NCI-H187 treated with DMSO at 0.1 percent for 48 hours (cell line): ENCODE results near the gene ZNF524.

Experiments
- DNase-seq: peaks from one replicate; lab custom pipeline; 2025; lab: John Stamatoyannopoulos, UW

ZNF524 gene

GRCh38 chr19:55602104-55603001 lies 2.3 kb downstream of the ZNF524 start:
- DNase-seq, result no peak

- DNase-seq, result no peak
Measured at GRCh38 chr19:55603115-55603514, 3.0 kb downstream of the ZNF524 start.

GRCh38 chr19:55603581-55604292 lies 3.6 kb downstream of the ZNF524 start:
- no peak for DNase-seq

GRCh38 chr19:55605207-55605636 lies 5.1 kb downstream of the ZNF524 start:
- DNase-seq, result peak; percentile 88

DNA sequence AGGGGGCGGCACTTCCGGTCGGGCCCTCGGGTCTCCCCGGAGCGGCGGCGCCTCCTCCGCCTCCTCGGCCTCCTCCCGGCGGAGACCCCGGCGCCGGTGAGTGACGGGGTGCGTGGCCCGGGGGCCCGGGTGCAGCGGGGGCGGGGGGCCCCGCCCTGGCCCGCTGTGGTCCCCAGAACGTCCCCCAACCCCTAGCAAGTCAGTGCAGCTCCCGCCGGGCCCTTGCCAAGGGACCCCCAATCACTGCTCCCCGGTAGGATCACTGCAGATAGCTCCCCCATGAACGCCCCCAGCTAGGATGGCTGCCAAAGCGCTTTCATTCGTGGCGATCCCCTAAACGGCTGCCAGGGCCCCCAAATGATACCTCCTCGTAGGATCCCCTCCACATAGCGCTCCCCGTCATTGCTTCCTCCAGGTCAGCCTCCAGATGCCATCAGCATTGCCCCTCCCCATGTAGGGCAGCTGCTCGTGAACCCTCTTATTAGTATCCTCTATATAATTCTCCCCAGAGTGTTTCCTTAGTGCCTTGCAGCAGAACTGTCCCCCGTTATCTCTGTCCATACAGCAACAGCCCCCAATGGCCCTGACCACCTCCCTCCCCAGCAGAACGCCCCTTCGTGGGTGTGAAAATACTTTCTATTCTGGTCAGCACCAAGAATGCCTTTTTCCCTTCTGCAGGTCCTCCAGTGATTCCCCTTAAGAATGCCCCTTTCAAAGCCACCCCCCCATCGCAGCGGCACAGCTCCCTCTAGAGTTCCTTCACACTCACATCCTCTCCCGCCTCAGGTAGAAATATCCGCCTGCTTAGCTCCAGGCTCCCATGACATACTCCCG lies 5.8 kb downstream of the ZNF524 start, which contains the start of gene ZNF865:
Gene ZNF865 (plus strand): TSS at position 11 of the 834 bp plus-strand sequence. CDS start 7,972 bp downstream, outside the sequence.
- DNase-seq, result peak; percentile 15

DNA sequence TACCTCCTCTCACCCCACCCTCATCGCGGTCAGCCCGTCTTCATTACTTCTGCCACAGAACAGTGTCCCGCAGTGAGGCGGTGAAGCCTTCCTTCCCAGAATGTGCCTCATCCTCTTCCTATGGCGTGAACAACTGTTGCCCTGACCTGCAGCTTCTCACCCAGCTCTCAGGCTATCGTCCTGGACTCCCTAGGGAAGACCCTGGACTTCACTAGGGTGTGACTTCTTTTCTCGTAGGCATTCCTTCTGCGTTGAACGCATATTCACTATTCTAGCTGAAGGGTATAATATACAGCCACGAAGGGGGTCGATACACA lies 6.3 kb downstream of the ZNF524 start:
- DNase-seq, result no peak

DNA sequence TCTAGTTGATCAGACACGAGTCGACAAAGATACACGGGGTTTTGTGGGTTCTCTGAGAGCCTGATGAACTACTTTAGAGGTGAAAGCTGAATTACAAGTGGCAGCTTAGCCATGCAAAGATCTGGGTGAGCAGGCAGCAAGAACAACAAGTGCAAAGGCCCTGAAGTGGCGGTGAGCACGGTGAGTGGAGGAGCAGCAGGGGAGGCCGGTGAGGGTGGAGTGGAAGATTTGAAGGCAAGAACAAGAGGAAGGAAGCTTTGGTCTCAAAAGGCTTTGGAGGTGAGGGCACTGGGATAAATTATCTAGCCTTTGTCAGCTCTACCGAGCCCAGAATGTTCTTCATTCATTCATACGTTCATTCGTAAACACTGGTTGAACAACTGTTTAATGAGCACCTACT lies 6.7 kb downstream of the ZNF524 start:
- DNase-seq, result no peak

GRCh38 chr19:55609326-55609725 lies 9.2 kb downstream of the ZNF524 start:
- no peak for DNase-seq

- no peak for DNase-seq
Measured at GRCh38 chr19:55611300-55611982, 11.4 kb downstream of the ZNF524 start.

- DNase-seq, result no peak
Measured at GRCh38 chr19:55611983-55612645, 12.0 kb downstream of the ZNF524 start.

GRCh38 chr19:55613396-55613795 lies 13.3 kb downstream of the ZNF524 start:
- DNase-seq, result no peak

- DNase-seq, result no peak
Measured at GRCh38 chr19:55613930-55614710, 14.0 kb downstream of the ZNF524 start.

GRCh38 chr19:55614711-55615542 lies 14.8 kb downstream of the ZNF524 start:
- no peak for DNase-seq

GRCh38 chr19:55615543-55616394 lies 15.7 kb downstream of the ZNF524 start:
- DNase-seq, result no peak

DNA sequence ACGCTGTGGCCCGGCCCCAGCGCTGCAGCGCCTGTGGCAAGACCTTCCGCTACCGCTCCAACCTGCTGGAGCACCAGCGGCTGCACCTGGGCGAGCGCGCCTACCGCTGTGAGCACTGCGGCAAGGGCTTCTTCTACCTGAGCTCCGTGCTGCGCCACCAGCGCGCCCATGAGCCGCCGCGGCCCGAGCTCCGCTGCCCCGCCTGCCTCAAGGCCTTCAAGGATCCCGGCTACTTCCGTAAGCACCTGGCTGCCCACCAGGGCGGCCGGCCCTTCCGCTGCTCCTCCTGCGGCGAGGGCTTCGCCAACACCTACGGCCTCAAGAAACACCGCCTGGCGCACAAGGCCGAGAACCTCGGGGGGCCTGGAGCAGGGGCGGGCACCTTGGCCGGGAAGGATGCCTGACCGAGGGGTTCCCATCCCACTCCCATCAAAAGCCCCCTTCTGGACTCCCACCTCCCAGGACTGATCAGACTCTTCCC lies 16.3 kb downstream of the ZNF524 start:
- no peak for DNase-seq

- DNase-seq, result no peak
Measured at GRCh38 chr19:55617426-55617825, 17.3 kb downstream of the ZNF524 start.

DNA sequence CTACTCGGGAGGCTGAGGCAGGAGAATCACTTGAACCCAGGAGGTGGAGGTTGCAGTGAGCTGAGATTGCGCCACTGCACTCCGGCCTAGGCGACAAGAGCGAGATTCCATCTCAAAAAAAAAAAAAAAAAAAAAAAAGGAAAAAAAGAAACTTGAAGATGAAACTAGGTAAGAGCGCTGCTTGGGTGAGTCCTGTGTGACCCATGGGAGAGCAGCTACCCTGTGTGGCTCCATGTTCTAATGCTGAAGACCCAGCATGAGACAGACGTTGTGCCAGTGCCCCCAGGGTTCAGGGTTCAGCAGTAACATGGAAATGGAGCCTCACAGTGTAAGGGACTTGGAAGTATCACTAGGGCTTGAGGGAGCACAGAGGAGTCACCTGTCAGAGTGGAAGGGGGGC lies 18.3 kb downstream of the ZNF524 start:
- DNase-seq, result no peak

DNA sequence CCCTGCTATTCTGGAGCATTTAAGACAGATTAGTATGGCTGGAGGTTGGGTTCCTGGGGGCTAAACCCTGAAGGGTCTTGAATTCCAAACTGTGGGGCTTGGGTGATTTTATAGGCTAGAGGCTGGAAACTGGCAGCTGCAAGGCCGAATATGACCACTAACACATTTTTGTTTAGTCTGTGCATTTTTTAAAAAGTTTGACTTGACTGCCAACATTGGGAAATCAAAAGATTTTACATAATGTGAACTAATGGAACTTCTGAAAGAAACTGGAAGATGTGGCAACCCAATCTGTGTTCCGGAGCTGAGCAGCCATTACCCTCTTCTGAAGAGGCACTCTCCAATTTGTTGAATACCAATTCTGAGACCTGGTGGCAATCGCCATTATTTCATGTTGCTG lies 19.2 kb downstream of the ZNF524 start:
- DNase-seq, result no peak
